GM21528 (cell line): Measurements from ENCODE around the gene TWIST2.

Source experiments
- ATAC-seq: cut with Tn5 transposase; IDR thresholded peaks from one replicate; pipeline ENCODE4 v1.9.1; 2021; ENCODE audit warnings: mild to moderate bottlenecking, moderate library complexity; ENCODE audit not compliant: unreplicated experiment, low FRiP score

Gene TWIST2

GRCh38 chr2:238900511-238900910 is 52.6 kb downstream of the TWIST2 start:
- ATAC-seq = no peak

GRCh38 chr2:238901461-238902057 is 53.7 kb downstream of the TWIST2 start:
- no peak for ATAC-seq

GRCh38 chr2:238902285-238902684 is 54.4 kb downstream of the TWIST2 start:
- no peak for ATAC-seq

GRCh38 chr2:238903141-238903540 is 55.3 kb downstream of the TWIST2 start:
- no peak for ATAC-seq

- no peak for ATAC-seq
Measured at GRCh38 chr2:238904177-238904576, 56.3 kb downstream of the TWIST2 start.

- ATAC-seq = no peak
Measured at GRCh38 chr2:238904716-238905115, 56.8 kb downstream of the TWIST2 start.

GRCh38 chr2:238905224-238905623 is 57.3 kb downstream of the TWIST2 start:
- ATAC-seq = no peak

GRCh38 chr2:238905644-238906043 is 57.8 kb downstream of the TWIST2 start:
- ATAC-seq = no peak

GRCh38 chr2:238906254-238906935 is 58.5 kb downstream of the TWIST2 start:
- no peak for ATAC-seq

- no peak for ATAC-seq
Measured at GRCh38 chr2:238906936-238907716, 59.2 kb downstream of the TWIST2 start.

- ATAC-seq = no peak
Measured at GRCh38 chr2:238907717-238908173, 59.9 kb downstream of the TWIST2 start.

GRCh38 chr2:238908960-238909951 is 61.4 kb downstream of the TWIST2 start:
- no peak for ATAC-seq

- ATAC-seq = no peak
Measured at GRCh38 chr2:238910751-238911351, 63.0 kb downstream of the TWIST2 start.

GRCh38 chr2:238911376-238912227 is 63.7 kb downstream of the TWIST2 start:
- ATAC-seq = no peak

- ATAC-seq = no peak
Measured at GRCh38 chr2:238912228-238912915, 64.5 kb downstream of the TWIST2 start.

- no peak for ATAC-seq
Measured at GRCh38 chr2:238912916-238913875, 65.3 kb downstream of the TWIST2 start.

GRCh38 chr2:238913931-238914647 is 66.2 kb downstream of the TWIST2 start:
- ATAC-seq = no peak
